T-helper 2 cell treated with Interferon-gamma antibody and Interleukin-4, amounts not matched to agents 5 μg/mL and 100 μg/mL, for 36 hours (primary cell): Measurements from ENCODE around the gene TMEM179.
A peak's percentile ranks its signal among the peaks of the same experiment; 100 is the strongest.
"Not testable (repeated sequence)": the region's sequence is repeated elsewhere in the genome, so short reads cannot be mapped to it uniquely, and the experiment has no call there.

Experiments used
- DNase-seq: peaks from one replicate; pipeline ENCODE4 v3.0.0; 2021; ENCODE audit warnings: low spot score
- H3K27ac Mint-ChIP-seq: one replicate; pipeline ENCODE4 v1.8.0; 2021; ENCODE audit warnings: mild to moderate bottlenecking, mixed read lengths
- H3K27me3 Mint-ChIP-seq: one replicate; pipeline ENCODE4 v1.8.0; 2021; ENCODE audit warnings: low read depth, mixed read lengths
- H3K36me3 Mint-ChIP-seq: one replicate; pipeline ENCODE4 v1.8.0; 2021; ENCODE audit warnings: low read depth, mixed read lengths
- H3K4me1 Mint-ChIP-seq: one replicate; pipeline ENCODE4 v1.8.0; 2021; ENCODE audit warnings: low read depth, mixed read lengths
- H3K4me3 Mint-ChIP-seq: one replicate; pipeline ENCODE4 v1.8.0; 2022; ENCODE audit warnings: mild to moderate bottlenecking, moderate library complexity, mixed read lengths
- H3K9me3 Mint-ChIP-seq: one replicate; pipeline ENCODE4 v1.8.0; 2021; ENCODE audit warnings: mixed read lengths

The TMEM179 gene

DNA sequence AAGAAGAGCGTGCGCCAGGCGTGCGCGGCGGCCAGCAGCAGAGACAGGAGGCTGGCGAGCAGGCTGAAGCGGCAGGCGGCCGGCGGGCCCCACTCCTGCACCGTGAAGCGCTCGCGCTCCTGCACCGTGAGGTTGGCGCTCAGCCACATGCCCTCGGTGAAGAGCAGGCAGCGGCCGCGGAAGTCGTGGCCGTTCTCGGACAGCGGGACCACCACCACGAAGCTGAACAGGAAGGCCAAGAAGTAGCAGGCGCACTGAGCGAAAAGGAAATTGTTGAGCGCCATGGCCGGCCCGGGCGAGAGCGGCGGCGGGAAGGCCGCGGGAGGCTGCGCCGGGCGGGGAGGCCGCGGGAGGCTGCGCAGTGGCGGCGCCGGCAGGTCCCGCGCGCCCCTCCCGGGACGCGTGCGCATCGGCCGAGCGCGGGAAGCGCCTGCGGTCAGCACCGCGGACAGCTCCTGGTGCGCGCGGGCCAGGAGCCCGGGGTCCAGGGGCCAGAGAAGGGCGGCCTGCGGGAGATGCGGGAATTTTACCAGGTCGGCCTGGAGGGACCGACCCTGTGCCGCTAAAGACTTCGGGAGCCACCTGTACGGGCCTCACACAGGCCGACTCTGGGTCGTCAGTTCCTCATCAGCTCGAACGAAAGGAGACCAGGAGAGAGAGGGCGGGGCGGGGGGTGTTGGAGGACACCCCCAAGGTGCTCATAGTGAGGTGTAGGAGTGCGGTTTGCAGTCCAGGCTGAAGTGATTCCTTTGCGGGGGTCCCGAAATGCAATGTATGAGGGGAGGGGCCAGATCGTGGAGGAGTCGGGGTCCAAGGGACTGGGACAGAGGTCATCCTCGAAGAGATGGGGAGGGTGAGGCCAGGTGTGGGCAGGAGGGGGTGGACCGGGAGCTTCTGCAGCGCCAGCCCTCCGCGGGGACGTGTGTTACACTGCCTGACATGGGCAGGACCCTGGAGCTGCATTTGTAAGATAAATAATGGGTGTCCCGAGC lies at the start of gene TMEM179:
TMEM179 (minus strand) TSS at position 315 of the 992 bp plus-strand sequence; CDS start at position 284, 31 bp downstream.
- no peak for DNase-seq
- Mint-ChIP-seq H3K4me1 (no peaks in the 10 kb centered on the region), H3K27ac (no peak within 1 kb of the TSS), H3K36me3 (no peaks in the 10 kb centered on the region), H3K27me3 (peaks cover 27% of the 10 kb centered on the region), H3K9me3 (no peaks in the 10 kb centered on the region), H3K4me3 (no peak within 1 kb of the TSS)

GRCh38 chr14:104654119-104654518 lies 49.5 kb upstream of the TMEM179 start:
- DNase-seq: no peak
- peaks cover 13% of the 10 kb centered on the region for H3K27me3 Mint-ChIP-seq
- H3K36me3 Mint-ChIP-seq: no peaks in the 10 kb centered on the region
- no peak overlapping the region for H3K4me3 Mint-ChIP-seq
- H3K27ac Mint-ChIP-seq: no peak overlapping the region
- H3K4me1 Mint-ChIP-seq: peaks cover 6% of the 10 kb centered on the region
- H3K9me3 Mint-ChIP-seq: peaks cover 16% of the 10 kb centered on the region

DNA sequence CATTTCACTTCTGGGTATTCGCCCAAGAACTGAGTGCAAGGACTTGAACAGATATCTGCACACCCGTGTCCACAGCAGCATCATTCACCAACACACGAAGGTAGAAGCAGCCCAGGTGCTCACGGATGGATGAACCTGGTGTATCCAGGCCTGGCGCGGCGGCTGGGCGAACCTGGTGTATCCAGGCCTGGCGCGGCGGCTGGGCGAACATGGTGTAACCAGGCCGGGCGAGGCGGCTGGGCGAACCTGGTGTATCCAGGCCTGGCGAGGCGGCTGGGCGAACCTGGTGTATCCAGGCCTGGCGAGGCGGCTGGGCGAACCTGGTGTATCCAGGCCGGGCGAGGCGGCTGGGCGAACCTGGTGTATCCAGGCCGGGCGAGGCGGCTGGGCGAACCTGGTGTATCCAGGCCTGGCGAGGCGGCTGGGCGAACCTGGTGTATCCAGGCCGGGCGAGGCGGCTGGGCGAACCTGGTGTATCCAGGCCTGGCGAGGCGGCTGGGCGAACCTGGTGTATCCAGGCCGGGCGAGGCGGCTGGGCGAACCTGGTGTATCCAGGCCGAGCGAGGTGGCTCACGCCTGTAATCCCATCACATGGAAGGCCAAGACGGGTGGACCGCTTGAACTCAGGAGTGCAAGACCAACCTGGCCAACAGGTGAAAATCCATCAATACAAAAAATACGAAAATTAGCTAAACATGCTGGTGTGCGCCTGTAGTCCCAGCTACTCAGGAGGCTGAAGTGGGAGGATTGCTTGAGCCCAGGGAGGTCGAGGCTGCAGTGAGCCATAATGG lies 48.8 kb upstream of the TMEM179 start:
- not testable (repeated sequence) for H3K4me3 Mint-ChIP-seq, DNase-seq, H3K4me1 Mint-ChIP-seq, H3K27ac Mint-ChIP-seq, H3K36me3 Mint-ChIP-seq
- Mint-ChIP-seq H3K9me3 (peaks cover 16% of the 10 kb centered on the region), H3K27me3 (peaks cover 13% of the 10 kb centered on the region)

DNA sequence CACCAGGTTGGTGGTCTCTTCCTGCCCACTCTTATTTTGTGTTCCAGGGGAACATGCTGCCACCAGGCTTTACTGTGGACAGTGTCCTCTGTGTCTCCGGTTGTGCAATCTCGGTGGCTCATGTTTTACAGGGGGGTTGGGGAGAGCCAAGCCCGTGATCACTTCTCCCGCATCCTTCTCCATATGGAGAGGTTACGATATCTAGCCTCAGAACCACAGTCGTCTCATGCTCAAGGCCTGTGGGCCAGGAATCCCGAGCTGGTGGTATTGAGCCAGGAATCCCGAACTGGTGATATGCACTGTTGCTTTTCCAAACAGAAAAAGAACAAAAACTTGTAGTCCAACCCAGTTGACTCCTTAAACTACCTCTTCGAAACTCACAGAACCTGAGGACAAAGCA lies 47.8 kb upstream of the TMEM179 start:
- Mint-ChIP-seq H3K36me3 (no peaks in the 10 kb centered on the region), H3K4me3 (no peak overlapping the region), H3K27ac (no peak overlapping the region), H3K9me3 (peaks cover 16% of the 10 kb centered on the region), H3K27me3 (peaks cover 10% of the 10 kb centered on the region), H3K4me1 (no peaks in the 10 kb centered on the region)
- DNase-seq: no peak

GRCh38 chr14:104651876-104652260 lies 47.3 kb upstream of the TMEM179 start:
- Mint-ChIP-seq H3K4me1 (no peaks in the 10 kb centered on the region), H3K36me3 (no peaks in the 10 kb centered on the region), H3K4me3 (no peak overlapping the region), H3K27me3 (peaks cover 10% of the 10 kb centered on the region), H3K27ac (no peak overlapping the region), H3K9me3 (peaks cover 16% of the 10 kb centered on the region)
- DNase-seq: no peak

DNA sequence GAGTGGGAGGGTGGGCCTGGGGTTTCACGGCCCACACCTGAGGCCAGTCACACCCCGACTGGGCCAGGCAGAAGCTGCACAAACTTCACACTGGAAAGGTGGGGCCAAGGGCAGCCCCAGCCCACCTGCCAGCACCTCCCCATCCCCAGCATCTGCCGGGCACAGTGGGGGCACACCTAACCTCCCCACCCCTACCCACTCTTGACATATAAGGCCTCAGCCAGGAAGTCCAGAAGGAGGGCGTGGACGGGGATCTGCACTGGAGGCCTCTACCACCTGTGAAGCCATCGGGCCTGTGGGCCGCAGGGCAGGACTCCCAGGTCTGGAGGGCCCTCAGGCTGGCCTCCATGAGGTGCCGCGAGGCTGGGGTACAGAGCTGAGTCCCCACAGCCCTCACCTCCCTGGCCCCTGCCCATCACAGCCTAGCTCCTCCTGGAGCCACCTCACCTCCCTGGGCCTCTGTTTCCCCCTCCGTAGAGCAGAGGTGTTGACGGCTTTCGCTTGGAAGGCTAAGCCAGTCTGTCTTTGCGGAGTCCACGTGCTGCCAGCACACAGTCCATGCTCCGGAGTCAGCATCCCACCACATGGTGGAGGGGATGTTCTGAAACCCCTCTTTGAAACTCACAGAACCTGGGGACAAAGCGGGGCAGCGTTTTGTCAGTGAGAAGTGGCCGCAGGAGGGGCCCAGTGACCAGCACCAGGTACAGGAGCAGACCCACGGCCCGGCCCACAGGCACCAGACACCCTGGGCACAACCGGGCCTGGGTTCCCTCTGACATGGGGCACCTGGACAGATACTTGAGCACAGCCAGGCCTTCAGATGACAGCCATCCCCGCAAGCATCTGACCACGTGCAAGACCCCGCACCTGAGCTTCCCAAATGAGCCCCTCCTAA lies 46.7 kb upstream of the TMEM179 start:
- no peak overlapping the region for H3K27ac Mint-ChIP-seq
- no peak overlapping the region for H3K4me3 Mint-ChIP-seq

GRCh38 chr14:104650057-104650980 lies 45.7 kb upstream of the TMEM179 start:
- Mint-ChIP-seq H3K4me1 (no peaks in the 10 kb centered on the region), H3K4me3 (no peak overlapping the region), H3K36me3 (no peaks in the 10 kb centered on the region), H3K9me3 (peaks cover 16% of the 10 kb centered on the region), H3K27me3 (peaks cover 5% of the 10 kb centered on the region), H3K27ac (no peak overlapping the region)
- DNase-seq: peak; percentile 40

More for the DNA sequence above, 46.7 kb upstream of the TMEM179 start:
- H3K36me3 Mint-ChIP-seq: no peaks in the 10 kb centered on the region
- H3K9me3 Mint-ChIP-seq: peaks cover 16% of the 10 kb centered on the region
- H3K4me1 Mint-ChIP-seq: no peaks in the 10 kb centered on the region
- no peak for DNase-seq
- H3K27me3 Mint-ChIP-seq: peaks cover 10% of the 10 kb centered on the region

- Mint-ChIP-seq H3K36me3 (no peaks in the 10 kb centered on the region), H3K9me3 (peaks cover 9% of the 10 kb centered on the region)
Measured at GRCh38 chr14:104647467-104648043, 43.0 kb upstream of the TMEM179 start.

DNA sequence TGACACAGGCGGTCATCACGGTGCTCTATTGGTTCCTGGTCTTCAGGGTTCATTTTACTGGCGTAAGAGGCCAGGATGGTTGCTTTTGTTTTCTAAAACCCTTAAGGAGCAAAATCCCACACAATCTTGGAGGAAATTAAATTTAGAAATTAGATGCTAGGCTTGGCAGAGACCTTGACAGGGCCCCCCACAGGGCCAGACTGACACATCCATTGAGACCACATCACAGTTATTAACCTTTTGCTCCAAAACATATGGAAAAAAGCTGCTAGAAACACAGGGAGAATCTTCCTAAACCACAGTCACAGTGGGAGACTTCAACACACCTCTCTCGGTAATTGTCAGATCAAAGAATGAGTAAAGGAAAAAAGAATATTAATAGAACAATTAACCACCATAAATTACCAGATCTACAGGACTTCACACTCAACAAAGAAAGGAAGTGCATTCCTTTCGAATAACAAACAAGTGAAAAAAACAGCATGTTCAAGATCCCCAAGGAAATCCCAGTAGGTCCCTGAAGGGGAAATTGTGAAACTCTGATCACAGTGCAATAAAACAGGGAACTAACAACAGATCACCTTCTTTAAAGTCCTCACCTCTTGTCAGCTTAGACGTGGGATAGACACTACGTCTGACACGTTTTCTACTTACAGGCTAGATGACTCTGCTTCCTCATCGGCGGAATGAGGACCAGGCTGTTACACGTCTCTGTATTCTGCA lies 40.2 kb upstream of the TMEM179 start:
- no peak for DNase-seq
- Mint-ChIP-seq H3K36me3 (no peaks in the 10 kb centered on the region), H3K4me3 (no peak overlapping the region), H3K4me1 (no peaks in the 10 kb centered on the region), H3K9me3 (peaks cover 4% of the 10 kb centered on the region), H3K27ac (no peak overlapping the region), H3K27me3 (peaks cover 5% of the 10 kb centered on the region)

More at GRCh38 chr14:104647467-104648043, 43.0 kb upstream of the TMEM179 start:
- H3K4me1 Mint-ChIP-seq: no peaks in the 10 kb centered on the region
- H3K27me3 Mint-ChIP-seq: peaks cover 5% of the 10 kb centered on the region
- no peak overlapping the region for H3K4me3 Mint-ChIP-seq
- no peak overlapping the region for H3K27ac Mint-ChIP-seq
- DNase-seq: no peak

DNA sequence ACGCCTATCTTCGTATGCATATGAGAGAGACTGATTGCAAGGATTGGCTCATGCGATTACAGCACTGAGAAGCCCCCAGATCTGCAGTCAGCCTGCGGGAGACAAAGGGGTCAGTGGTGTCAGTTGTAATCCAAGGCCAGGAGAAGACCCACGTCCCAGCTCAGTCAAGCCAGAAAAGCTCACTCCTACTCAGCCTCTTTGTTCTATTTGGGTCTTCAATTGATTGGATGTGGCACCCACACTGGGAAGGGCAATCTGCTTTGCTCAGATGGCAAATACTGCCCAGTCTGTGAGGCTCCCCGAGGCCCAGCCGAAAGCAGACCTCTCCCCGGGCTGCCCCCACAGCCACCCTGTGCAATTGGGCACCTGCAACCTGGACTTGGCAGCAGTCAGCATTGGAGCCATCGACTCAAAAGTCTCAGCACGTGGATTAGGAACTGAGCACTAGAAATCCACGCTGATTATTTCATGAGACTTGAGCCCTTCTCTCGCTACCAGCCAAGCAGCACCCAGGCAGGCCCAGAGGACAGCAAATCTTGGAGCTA lies 39.6 kb upstream of the TMEM179 start:
- Mint-ChIP-seq H3K27me3 (peaks cover under 1% of the 10 kb centered on the region), H3K27ac (no peak overlapping the region), H3K9me3 (peaks cover 4% of the 10 kb centered on the region), H3K4me1 (no peaks in the 10 kb centered on the region), H3K36me3 (no peaks in the 10 kb centered on the region), H3K4me3 (no peak overlapping the region)
- DNase-seq: no peak

DNA sequence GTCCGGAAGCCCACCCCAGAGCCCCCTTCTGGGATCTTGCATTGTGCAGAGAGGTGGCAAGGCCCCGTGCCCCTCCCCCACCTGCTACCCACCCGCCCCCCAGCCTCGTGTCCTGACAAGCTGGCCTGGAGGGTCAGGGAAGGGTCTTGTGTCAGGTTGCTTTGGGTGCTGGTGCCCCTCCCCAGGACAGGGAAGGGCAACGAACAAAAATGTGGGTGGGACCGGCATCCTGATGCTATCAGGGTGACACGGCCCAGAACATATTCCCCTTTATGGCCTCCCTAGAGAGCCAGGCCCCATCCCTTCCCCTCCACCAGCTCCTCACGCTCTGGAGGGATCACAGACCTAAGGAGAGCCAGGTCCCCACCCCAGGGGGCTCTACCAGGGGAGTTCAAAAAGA lies 38.7 kb upstream of the TMEM179 start:
- no peaks in the 10 kb centered on the region for H3K36me3 Mint-ChIP-seq
- peaks cover 4% of the 10 kb centered on the region for H3K9me3 Mint-ChIP-seq
- H3K4me1 Mint-ChIP-seq: no peaks in the 10 kb centered on the region
- no peak overlapping the region for H3K4me3 Mint-ChIP-seq
- DNase-seq: no peak
- no peaks in the 10 kb centered on the region for H3K27me3 Mint-ChIP-seq
- no peak overlapping the region for H3K27ac Mint-ChIP-seq

GRCh38 chr14:104642540-104642868 lies 37.9 kb upstream of the TMEM179 start:
- Mint-ChIP-seq H3K36me3 (no peaks in the 10 kb centered on the region), H3K9me3 (peaks cover 4% of the 10 kb centered on the region), H3K27me3 (no peaks in the 10 kb centered on the region), H3K4me3 (no peak overlapping the region), H3K27ac (no peak overlapping the region), H3K4me1 (no peaks in the 10 kb centered on the region)
- DNase-seq: no peak
